GM19238 (cell line): ENCODE data around the gene RRP36.

ENCODE experiments used
- DNase-seq: peaks from one replicate; pipeline ENCODE4 v3.0.0; 2011; ENCODE audit warnings: low spot score; ENCODE audit not compliant: insufficient read length

The RRP36 gene

DNA sequence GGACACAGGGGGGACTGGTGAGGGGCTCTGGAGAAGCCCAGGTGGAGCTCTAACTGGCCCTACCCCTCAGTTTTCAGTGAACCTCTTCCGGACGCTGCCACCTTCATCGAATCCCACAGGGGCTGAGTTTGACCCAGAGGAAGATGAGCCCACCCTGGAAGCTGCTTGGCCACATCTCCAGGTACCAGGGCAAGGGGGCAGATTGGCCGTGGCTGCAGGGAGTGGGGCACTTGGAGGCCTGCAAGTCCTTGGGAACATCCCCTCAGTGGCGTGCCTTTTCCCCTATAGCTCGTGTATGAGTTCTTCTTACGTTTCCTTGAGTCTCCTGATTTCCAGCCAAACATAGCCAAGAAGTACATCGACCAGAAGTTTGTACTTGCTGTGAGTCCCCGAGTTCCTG lies 14.3 kb upstream of the RRP36 start:
- DNase-seq, result no peak

DNA sequence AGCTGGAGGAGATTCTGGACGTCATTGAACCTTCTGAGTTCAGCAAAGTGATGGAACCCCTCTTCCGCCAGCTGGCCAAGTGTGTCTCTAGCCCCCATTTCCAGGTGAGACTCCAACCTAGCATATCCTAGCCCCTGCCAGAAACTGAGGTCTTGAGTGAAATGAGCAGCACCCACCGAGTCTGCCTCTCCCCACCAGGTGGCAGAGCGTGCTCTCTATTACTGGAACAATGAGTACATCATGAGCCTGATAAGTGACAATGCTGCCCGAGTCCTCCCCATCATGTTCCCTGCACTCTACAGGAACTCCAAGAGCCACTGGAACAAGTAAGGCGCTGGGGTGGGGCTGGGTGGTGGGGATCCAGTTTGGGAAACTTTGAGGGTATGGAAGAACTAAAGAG lies 12.3 kb upstream of the RRP36 start:
- no peak for DNase-seq

DNA sequence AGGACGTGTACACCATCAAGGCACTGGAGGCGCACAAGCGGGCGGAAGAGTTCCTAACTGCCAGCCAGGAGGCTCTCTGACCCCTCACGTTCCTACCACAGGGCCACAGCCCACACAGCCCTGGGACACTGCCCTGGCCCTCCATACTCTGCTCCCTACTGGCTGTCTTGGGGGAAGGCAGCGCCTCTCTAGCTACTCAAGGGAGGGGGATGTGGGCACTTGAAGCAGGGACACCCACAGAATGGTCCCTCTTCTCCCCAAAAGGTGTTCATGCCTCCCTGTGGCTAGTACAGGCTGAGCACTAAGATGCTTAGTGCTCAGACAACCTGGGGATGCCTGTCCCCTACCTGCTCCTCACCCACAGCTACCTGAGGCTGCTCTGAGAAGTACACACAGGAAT lies 10.2 kb upstream of the RRP36 start:
- DNase-seq, result no peak

DNA sequence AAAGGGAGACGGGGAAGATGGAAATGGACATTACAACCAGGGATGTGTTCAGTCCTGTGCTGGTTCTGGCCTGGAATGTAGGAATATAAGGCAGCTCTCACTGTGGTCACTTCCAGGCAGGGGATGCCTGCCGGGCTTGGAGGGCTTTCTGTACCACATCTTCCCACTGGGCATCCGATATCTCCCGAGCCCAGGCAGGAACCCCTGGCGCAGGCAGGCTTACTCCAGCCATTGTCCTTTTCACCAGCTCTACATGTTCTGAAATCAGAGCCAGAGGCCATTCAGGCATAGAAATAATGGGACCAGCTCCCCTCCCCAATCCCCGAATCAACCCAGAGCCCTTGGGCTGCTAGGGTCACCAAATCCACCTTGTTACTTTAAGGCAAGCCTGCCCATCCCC lies 9.1 kb upstream of the RRP36 start:
- no peak for DNase-seq

DNA sequence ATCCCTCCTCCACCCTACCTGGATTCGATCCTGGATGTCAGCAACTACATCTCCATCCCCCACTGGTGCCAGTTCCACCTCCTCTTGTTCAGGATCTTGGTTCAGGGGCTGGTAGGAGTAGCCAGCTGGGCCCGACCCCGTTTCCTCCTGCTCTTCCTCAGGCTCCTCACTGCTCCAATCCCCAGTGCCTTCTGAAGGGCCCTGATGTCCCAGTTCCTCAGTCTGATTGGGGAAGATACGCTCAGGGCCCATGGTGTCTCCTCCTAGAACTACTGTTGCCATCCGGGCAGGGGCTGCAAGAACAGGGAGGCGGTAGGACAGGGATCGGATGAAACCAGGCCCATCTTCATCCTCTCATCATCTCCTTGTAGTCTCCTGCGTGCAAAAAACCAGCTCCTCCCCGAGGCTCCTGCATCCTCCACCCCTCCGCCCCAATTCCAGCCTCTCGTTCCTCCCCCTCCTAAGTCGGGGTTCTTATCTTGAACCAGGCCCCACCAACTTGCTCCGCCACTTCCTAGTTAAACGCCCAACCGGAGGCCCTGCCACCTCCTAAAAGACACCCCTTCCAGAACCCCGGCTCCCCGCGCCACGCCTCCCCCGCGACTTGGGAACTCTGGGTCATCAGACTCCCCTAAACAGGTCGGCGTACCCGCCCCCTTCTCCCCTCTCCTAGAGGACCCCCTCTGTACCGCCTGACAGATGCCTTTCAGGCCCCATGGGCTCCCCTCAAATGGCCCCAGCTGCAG lies 8.2 kb upstream of the RRP36 start:
- no peak for DNase-seq

DNA sequence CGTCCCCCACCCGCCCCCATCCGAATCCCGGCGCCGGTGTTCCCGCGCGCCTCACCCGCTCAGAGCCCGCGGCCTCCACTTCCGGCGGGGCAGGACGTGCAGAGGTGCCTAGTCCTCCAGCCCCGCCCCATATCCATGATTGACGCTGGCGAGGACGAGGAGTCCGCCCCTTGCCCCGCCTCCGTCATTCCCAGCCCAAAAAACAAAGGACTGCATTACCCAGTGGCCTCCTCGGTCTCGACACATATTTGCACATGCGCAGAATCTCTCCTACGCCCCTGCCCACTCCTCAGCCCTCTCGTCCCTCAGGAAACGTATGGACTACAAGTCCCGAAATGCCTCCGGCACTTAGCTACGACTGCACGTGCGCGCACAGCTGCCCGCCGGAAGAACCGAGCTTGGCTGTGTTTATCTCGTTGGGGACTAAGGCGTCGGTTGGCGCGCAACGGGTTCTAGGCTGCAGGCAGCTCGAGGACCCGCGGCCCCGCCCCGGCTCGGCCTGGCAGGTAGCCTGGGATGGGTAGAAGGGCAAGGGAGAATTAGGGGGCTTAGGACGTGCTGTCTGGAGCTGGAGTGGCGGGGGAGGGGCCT lies 7.5 kb upstream of the RRP36 start, which contains the start of the genes KLHDC3 and MEA1:
TSS of gene KLHDC3 (plus strand) at position 407 of the 591 bp plus-strand sequence. CDS start 2,944 bp downstream, outside the sequence.
TSS of gene MEA1 (minus strand) at position 104 of the 591 bp plus-strand sequence. CDS start 133 bp downstream, outside the sequence.
- peak; percentile 95 for DNase-seq

DNA sequence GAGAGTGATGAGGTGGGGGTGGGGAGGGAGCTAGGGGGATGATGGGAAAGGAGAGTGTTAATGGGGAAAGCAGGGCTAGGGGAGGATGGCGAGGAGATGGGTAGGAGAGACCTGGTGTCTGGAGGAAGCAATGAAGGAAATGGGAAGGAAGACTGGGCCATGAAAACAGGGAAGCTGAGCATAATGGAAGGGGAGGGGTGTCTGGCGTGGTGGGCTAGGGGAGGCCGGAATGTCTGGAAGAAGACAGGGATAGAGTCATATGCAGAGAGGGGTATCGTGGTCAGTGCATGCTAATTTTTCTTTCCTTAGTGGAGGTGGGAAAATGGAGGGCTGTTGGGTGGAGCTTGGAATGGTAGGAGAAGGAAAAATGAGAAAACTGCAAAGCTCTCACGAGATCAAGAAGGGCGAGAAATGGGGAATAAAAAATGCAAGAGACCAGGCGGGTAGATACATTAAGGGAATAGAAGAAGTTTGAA lies 7.0 kb upstream of the RRP36 start:
- no peak for DNase-seq

DNA sequence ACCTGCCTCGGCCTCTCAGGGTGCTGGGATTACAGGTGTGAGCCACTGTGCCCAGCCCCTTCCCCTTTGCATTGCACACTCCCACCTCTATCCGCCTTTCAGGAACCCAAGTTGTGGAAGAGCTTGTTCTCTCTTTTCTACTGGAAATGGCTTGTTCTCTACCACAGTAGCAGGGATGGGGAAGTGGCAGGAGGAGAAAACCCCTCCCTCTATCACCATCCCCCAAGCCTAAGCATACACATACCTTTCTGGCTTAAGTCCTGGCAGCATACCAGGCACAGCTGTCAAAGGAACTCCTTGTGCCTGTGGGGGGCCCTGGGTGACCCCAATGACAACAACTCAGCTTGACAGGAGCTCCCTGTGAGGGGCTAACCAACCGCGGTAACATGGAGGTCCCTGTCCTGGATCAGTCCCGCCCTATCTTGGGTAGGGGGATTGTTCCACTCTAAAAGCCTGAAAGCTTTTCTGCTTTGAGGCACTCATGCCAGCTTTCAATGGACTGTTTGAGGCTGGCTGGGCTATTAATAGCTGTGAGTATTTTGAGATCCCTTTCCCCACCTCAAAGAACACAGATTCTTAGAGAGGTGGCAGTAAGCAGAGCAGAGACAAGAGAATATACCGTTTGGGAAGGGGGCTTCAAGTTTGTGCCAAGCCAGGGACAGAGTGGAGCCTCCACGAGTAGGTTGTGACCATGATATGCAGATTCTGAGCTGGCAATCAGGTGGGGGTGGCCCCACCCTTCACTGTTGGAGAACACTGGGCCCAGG lies 5.1 kb upstream of the RRP36 start:
- no peak for DNase-seq

DNA sequence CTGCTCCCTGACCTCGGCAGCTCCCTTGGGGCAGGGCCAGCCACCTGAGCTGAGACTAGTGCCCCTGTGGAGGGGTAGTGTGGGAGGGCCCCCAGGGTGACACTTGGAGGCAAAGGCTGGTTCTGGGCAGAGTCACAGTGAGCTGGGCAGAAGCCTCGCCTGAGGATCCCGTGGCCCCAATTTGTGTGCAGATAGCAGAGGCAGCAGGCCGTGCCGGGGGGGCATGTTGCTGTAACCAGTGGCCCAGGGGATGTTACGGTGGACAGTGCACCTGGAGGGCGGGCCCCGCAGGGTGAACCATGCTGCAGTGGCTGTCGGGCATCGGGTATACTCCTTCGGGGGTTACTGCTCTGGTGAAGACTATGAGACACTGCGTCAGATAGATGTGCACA lies 4.5 kb upstream of the RRP36 start:
- no peak for DNase-seq

DNA sequence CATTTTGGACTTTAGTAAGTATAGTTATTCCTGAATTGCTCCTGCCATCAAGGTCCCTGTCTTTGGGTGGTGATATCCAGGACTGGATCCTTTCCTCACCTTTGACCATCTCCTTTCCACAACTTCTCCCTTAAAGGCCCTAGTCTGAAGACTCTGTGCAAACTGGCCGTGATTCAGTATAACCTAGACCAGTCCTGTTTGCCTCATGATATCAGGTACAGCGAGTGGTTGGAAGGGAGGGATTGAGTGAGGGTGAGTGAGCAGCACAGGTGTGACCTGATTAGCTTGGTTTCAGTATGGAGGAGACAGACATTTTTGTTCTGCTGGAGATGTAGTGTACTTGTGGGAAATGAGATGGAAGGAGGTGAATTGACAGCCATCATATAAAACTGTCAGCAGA lies 2.3 kb upstream of the RRP36 start:
- no peak for DNase-seq

DNA sequence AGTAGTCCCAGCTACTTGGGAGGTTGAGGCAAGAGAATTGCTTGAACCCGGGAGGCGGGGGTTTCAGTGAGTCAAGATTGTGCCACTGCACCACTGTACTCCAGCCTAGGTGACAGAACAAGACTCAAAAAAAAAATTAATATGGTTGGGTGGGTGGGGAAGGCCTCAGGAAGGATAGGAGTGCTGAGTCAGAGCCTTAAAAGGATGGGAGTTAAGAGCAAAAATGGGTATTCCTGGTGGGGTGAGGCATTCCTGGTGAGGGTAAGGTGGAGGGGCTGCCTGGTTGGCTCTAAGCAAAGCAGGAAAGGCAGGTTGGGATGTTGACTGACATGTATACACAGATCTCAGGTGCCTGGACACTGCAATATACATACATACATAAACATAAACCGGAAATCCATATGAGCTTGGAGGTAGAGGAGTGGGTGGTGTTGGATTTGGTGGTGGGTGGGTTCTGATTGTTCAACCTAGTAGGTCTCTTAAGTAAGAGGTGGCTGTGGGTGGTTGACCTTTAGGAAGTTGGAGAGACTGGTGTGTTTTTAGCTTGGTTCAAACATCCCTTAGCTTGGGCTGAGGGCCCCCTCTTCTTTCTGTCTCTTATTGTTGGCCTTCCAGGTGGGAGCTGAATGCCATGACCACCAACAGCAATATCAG lies 1.2 kb upstream of the RRP36 start:
- no peak for DNase-seq

DNA sequence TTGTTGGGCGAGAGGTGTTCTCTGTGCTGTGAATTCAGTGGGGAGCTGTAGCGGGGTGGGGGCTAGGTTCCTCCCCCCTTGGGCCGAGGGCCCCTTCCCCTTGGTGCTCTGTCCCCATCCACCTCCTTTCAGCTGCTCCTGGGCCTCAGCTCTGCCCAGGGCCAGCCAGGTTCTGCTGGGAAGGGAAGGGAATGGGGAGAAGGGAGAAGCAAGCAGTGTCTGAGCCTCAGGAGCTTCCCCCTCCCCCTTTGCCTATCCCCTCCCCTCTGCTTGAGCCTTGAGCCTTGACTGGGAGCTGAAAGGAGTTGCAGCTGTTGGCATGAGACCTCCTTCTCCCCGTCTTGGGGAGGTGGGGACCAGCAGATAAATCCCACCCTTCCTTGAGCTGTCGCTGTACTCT lies 576 bp upstream of the RRP36 start:
- no peak for DNase-seq

DNA sequence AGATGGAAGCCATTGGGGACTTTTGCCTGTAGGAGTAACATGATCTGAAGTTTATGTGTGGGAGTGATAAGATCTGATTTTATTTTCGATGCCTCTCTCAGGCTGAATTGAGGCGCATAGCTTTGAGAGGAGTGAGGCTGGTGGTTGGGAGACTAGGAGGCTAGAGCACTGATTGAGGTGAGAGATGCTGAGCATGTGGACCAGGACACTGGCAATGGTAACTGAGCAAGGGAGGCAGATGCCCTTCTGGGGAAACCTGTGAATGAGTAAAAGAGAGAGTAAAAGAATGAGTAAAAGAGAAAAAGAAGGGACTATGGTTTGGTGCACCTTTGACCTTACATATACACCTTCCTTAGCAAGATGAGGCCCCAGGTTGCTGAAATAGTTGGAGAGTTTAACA lies 3.0 kb downstream of the RRP36 start:
- DNase-seq, result no peak

DNA sequence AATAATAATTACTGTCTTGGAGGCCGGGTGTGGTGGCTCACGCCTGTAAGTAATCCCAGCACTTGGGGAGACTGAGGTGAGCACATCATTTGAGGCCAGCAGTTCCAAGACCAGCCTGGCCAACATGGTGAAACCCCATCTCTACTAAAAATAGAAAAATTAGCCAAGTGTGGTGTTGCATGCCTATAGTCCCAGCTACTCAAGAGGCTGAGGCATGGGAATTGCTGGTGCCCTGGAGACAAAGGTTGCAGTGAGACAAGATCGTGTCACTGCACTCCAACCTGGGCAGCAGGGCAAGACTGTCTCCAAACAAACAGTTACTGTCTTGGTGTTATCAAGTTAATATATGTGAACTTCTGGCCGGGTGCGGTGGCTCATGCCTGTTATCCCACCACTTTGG lies 4.9 kb downstream of the RRP36 start:
- DNase-seq, result no peak

DNA sequence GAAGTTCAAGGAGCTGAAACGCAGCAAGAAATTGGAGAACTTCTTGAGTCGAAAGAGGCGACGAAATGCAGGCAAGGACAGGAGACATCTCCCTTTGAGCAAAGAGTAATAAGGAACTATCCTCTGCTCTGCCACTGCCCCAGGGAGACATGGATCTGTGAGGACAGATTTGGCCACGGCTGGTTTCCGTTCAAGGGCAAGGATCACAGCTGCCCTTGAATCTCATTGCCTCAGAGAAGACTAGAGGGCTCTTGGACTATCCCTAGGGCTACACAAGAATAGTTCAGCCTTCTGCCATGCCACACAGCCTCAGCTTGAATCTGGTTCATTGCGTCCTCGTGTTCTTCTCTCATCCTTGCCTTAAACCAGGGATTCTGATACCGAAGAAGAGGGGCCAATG lies 7.7 kb downstream of the RRP36 start:
- DNase-seq, result no peak

DNA sequence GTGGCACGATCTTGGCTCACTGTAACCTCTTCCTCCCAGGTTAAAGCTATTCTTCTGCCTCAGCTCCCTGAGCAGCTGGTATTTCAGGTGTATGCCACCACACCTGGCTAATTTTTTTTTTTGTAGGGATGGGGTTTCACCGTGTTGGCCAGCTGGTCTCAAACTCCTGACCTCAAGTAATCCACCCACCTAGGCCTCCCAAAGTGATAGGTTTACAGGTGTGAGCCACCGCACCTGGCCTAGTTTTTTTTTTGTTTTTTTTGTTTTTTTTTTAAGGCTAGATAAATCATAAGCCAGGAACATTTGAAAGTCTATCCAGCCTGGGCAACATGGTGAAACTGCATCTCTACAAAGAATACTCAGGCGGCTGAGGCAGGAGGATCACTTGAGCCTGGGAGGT lies 10.9 kb downstream of the RRP36 start:
- DNase-seq, result no peak

DNA sequence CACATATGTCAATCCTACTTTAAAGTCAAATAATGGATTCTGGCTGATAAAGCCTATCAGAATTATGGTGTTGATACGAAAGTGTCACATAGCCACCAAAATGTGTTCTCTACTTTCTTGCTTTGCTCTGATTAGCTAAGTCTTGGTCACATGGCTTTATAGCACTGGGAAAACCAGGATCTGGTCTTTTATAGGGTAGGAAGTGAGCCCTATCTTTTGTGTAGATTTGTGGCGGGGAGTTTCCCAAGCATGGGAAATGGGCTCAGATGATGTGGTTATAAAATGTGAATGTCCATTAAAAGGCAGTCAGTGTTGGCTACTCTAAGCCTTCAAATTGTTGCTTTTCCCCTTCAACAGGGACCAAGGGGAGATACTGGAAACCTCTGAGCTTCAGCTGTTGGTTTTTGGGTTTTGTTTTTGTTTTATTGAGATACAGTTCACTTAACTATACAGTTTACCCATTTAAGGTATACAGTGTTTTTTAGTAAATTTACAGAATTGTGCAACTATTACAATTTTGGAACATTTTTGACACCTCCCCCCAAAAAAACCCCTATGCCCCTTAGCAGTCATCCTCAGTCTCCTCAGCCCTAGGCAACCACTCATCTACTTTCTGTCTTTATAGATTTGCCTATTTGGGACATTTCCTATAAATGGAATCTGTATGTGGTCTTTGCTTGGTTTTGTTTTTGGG lies 12.2 kb downstream of the RRP36 start:
- no peak for DNase-seq

DNA sequence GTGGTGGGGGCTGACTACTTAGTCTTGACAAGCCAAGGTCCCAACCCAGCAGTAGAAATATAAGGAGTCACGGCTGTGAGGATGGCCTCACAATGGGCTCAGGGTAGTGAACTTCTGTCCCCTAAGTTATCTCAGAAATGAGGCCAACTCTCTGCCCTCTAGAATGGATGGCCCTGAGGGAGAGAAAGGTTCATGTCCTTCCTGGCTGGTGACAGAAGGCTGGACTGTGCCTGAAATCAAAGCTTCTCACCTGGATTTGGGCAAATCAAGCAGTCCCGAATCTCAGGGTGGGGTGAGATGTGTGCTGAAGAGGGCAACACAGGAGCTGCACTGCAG lies 12.7 kb downstream of the RRP36 start:
- DNase-seq, result no peak

DNA sequence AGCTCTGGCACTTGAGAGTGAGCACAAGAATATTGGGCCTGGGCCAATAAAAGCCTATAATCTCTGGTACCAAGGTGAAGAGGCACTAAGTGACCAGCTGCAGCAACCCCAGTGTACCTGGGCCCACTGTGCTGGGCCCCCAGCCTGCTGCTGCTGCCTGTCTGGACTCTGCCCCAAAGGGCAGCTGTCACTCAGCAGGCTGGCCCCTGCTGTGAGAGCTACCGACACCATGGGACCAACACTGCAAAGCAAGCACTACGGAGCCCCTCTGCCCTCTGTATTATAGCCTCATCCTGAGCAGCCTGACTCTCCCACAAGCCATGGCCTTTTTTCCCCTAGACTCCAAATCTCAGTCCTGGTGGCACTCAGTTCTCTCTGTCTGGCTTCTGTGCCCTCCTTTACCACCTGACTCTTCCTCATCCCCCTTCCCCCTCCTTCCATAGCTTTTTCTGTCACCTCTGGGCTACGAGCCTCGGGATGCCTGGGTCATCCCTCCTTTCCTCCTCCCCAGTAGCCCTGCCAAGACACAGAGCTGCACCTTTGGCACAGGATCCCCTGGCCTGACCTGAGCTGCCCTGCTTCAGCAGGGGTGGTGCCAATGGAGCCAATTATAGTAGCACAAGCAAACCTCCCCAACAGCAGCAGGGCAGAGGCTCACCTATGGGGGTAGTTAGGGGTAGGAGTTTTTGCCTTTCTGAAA lies 14.2 kb downstream of the RRP36 start:
- no peak for DNase-seq

DNA sequence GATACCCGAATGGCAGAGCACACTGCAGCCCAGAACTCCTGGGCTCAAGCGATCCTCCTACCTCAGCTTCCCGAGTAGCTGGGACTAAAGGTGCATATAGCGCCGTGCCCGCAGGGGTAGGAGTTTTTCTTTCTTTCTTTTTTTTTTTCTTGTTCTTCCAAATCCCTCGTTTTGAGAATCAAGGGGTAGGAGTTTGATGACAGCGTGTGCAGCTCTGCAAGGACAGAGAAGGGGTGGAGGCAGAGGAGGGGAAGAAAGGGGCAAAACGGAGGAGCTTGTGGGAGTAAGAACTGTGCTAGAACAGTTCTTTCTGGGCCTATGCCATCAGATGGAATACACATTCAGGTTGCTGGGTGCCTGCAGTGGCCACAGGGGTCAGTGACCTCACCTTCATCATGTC lies 15.3 kb downstream of the RRP36 start:
- DNase-seq, result no peak

DNA sequence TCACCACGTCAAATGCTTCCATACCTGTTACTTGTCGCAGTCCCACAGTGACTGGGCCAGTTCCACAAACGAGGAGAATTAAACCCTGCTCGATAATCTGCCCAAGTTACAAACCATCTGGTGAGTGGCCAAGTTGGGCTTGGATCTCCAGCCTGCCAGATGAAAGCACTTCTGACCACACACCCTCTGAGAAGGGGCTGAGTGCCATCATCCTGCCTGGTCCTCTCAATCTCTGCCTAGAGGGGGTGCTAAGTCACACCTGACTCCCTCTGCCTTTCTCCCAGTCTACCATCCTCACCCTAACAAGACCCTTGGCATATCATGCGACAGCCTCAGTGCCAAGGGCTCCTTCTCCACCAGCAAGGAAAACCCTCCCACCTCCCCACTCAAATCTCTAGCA lies 15.8 kb downstream of the RRP36 start:
- no peak for DNase-seq
